ENCODE data around the gene AOX1.

The AOX1 gene

GRCh38 chr2:200595913-200596312 is 10.1 kb downstream of the AOX1 start:
- Histone ChIP-seq H3K27me3 (replicated peaks) (no peaks in the 10 kb centered on the region), H3K27ac (no peak overlapping the region), H3K36me3 (replicated peaks) (no peaks in the 10 kb centered on the region), H3K4me3 (ENCODE audit: low read depth, low read length) (no peak overlapping the region)
- no peak for DNase-seq
- in situ Hi-C loops (cut with HindIII; ENCODE audit: low pct_ligation_motif_present, low sequenced_read_pairs) = no loop called here
- TF ChIP-seq CTCF (IDR thresholded peaks at IDR 0.05; ENCODE audit: low read depth, low read length, missing control alignments) = no peak

- DNase-seq = no peak
- no peak overlapping the region for H3K4me3 ChIP-seq (ENCODE audit: low read depth, low read length)
- no peak for TF ChIP-seq CTCF (IDR thresholded peaks at IDR 0.05; ENCODE audit: low read depth, low read length, missing control alignments)
- in situ Hi-C loops (cut with HindIII; ENCODE audit: low pct_ligation_motif_present, low sequenced_read_pairs) = no loop called here
- H3K36me3 ChIP-seq (replicated peaks) = no peaks in the 10 kb centered on the region
- H3K27ac ChIP-seq = no peak overlapping the region
- no peaks in the 10 kb centered on the region for H3K27me3 ChIP-seq (replicated peaks)
These were observed 11.2 kb downstream of the AOX1 start for GRCh38 chr2:200596774-200597570.

DNA sequence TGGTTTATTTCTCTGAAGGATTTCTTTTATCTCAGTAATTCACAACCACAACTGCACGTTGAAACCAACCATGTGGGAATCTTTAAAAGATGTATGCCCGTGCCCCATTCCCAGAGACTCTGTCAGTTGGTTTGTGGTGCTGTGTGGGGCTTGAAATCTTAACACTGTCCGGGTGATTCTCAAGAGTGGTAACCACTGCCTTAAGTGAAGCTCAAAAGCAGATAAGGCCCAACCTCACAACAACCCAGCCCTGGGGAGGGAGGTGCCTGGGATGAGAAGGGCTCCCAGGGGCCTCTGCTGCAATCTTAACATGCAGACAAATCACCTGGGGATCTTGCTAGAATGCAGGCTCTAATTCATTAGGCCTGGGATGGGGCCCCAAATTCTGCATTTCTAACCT is 13.4 kb downstream of the AOX1 start:
- no peak for DNase-seq
- in situ Hi-C loops (cut with HindIII; ENCODE audit: low pct_ligation_motif_present, low sequenced_read_pairs) = no loop called here
- H3K27ac ChIP-seq = no peak overlapping the region
- H3K27me3 ChIP-seq (replicated peaks) = no peaks in the 10 kb centered on the region
- TF ChIP-seq CTCF (IDR thresholded peaks at IDR 0.05; ENCODE audit: low read depth, low read length, missing control alignments) = no peak
- H3K36me3 ChIP-seq (replicated peaks) = no peaks in the 10 kb centered on the region
- H3K4me3 ChIP-seq (ENCODE audit: low read depth, low read length) = no peak overlapping the region

GRCh38 chr2:200600549-200601225 is 14.9 kb downstream of the AOX1 start:
- H3K27ac ChIP-seq = peak overlapping the region; percentile 22
- no peak for TF ChIP-seq CTCF (IDR thresholded peaks at IDR 0.05; ENCODE audit: low read depth, low read length, missing control alignments)
- H3K27me3 ChIP-seq (replicated peaks) = no peaks in the 10 kb centered on the region
- H3K4me3 ChIP-seq (ENCODE audit: low read depth, low read length) = no peak overlapping the region
- no peaks in the 10 kb centered on the region for H3K36me3 ChIP-seq (replicated peaks)
- in situ Hi-C loops (cut with HindIII; ENCODE audit: low pct_ligation_motif_present, low sequenced_read_pairs) = no loop called here
- peak; percentile 39 for DNase-seq

DNA sequence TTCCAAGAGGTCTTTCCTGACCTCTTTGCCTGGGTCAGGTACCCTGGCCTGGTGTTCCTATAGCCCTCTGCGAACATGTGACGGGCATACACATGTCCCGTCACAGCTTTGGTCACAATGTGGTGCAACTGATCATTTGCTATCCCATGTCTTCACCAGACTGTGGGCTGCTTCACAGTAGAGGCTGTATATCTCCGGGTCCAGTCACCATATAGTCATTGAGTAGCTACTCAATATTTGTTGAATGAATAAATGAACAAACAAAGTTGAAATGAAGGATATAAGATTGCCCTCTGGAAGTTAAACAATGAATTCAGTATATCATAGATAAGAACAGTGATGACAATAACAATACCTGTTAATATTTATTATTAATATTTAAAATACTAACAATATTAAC is 16.8 kb downstream of the AOX1 start:
- no peaks in the 10 kb centered on the region for H3K36me3 ChIP-seq (replicated peaks)
- H3K27ac ChIP-seq = no peak overlapping the region
- no peaks in the 10 kb centered on the region for H3K27me3 ChIP-seq (replicated peaks)
- in situ Hi-C loops (cut with HindIII; ENCODE audit: low pct_ligation_motif_present, low sequenced_read_pairs) = no loop called here
- H3K4me3 ChIP-seq (ENCODE audit: low read depth, low read length) = no peak overlapping the region
- no peak for DNase-seq
- no peak for TF ChIP-seq CTCF (IDR thresholded peaks at IDR 0.05; ENCODE audit: low read depth, low read length, missing control alignments)
